ENCODE measurements around the gene RFESD. TPM values are rescaled to one million over a fixed set of nuclear protein-coding genes. Genes with fewer than 3 reads are reported as not detected.

RFESD gene
- polyA plus RNA-seq, 3 donors: 0.15 to 1.4 (median 0.24) TPM

- H2AFZ ChIP-seq (ENCODE audit: insufficient read depth, low read depth, low read length, poor library complexity, severe bottlenecking): no peak overlapping the region
- Mint-ChIP-seq H3K4me3 (no peak overlapping the region), H3K9me3 (no peaks in the 10 kb centered on the region), H3K36me3 (peaks cover 2 to 6% of the 10 kb centered on the region in 2 donors), H3K27ac (no peak overlapping the region), H3K4me1 (no peaks in the 10 kb centered on the region), H3K27me3 (ENCODE audit: low read depth in 3 of 3) (peaks cover 0 to 2% (median 0%) of the 10 kb centered on the region in 3 donors)
- H3K36me3 ChIP-seq (replicated peaks in 1 of 2; ENCODE audit: control insufficient read depth in 1 of 2, insufficient read depth in 2 of 2, low read length in 2 of 2): no peaks in the 10 kb centered on the region
- intact Hi-C loops (cut with micrococcal nuclease): no loop called here
- TF ChIP-seq CTCF (IDR thresholded peaks at IDR 0.05): no peak
- no CpG with 5 or more reads among the region's 1 CpG for WGBS (ENCODE audit: insufficient coverage)
- no peak overlapping the region for H3K4me3 ChIP-seq (replicated peaks in 1 of 3; ENCODE audit: low read depth in 2 of 3, low read length in 3 of 3)
- no peak overlapping the region for H3K9ac ChIP-seq (ENCODE audit: insufficient read depth, low read length, poor library complexity, severe bottlenecking)
- no peak overlapping the region for H3K27ac ChIP-seq (ENCODE audit: low read depth in 1 of 2, low read length in 2 of 2)
- no peaks in the 10 kb centered on the region for H3K4me1 ChIP-seq (ENCODE audit: control insufficient read depth in 1 of 2, insufficient read depth in 2 of 2, low read length in 2 of 2)
- H3K4me2 ChIP-seq (replicated peaks; ENCODE audit: extremely low read depth, low read length, poor library complexity, severe bottlenecking): no peak overlapping the region
- DNase-seq: no peak
- no peaks in the 10 kb centered on the region for H4K20me1 ChIP-seq (ENCODE audit: insufficient read depth, low read length)
- H3K27me3 ChIP-seq (ENCODE audit: control insufficient read depth in 2 of 2, insufficient read depth in 2 of 2, low read length in 2 of 2): no peaks in the 10 kb centered on the region
- no peaks in the 10 kb centered on the region for H3K9me3 ChIP-seq (replicated peaks in 1 of 2; ENCODE audit: control insufficient read depth in 1 of 2, insufficient read depth in 1 of 2, low read length in 2 of 2)
- H3K79me2 ChIP-seq (ENCODE audit: insufficient read depth, low read length): no peaks in the 10 kb centered on the region
Measured at GRCh38 chr5:95600557-95600956, 46.0 kb upstream of the RFESD start.

GRCh38 chr5:95605786-95606185 is 40.8 kb upstream of the RFESD start:
- Histone ChIP-seq H3K4me1 (ENCODE audit: control insufficient read depth in 1 of 2, insufficient read depth in 2 of 2, low read length in 2 of 2) (no peaks in the 10 kb centered on the region), H3K4me2 (replicated peaks; ENCODE audit: extremely low read depth, low read length, poor library complexity, severe bottlenecking) (no peak overlapping the region), H3K27me3 (ENCODE audit: control insufficient read depth in 2 of 2, insufficient read depth in 2 of 2, low read length in 2 of 2) (no peaks in the 10 kb centered on the region), H3K4me3 (replicated peaks in 1 of 3; ENCODE audit: low read depth in 2 of 3, low read length in 3 of 3) (no peak overlapping the region), H3K36me3 (replicated peaks in 1 of 2; ENCODE audit: control insufficient read depth in 1 of 2, insufficient read depth in 2 of 2, low read length in 2 of 2) (no peaks in the 10 kb centered on the region), H3K9ac (ENCODE audit: insufficient read depth, low read length, poor library complexity, severe bottlenecking) (no peak overlapping the region), H3K9me3 (replicated peaks in 1 of 2; ENCODE audit: control insufficient read depth in 1 of 2, insufficient read depth in 1 of 2, low read length in 2 of 2) (no peaks in the 10 kb centered on the region), H2AFZ (ENCODE audit: insufficient read depth, low read depth, low read length, poor library complexity, severe bottlenecking) (no peak overlapping the region), H4K20me1 (ENCODE audit: insufficient read depth, low read length) (no peaks in the 10 kb centered on the region), H3K27ac (ENCODE audit: low read depth in 1 of 2, low read length in 2 of 2) (no peak overlapping the region), H3K79me2 (ENCODE audit: insufficient read depth, low read length) (no peaks in the 10 kb centered on the region)
- no peak overlapping the region for H3K4me3 Mint-ChIP-seq
- intact Hi-C loops (cut with micrococcal nuclease): no loop called here
- no peak for DNase-seq
- H3K9me3 Mint-ChIP-seq: peaks cover 0 to 2% (median 0%) of the 10 kb centered on the region in 7 donors
- 100% methylated on average over 4 of the region's 5 CpGs for WGBS (ENCODE audit: insufficient coverage)
- H3K4me1 Mint-ChIP-seq: no peaks in the 10 kb centered on the region
- TF ChIP-seq CTCF (IDR thresholded peaks at IDR 0.05): no peak
- H3K36me3 Mint-ChIP-seq: peaks cover 2 to 6% of the 10 kb centered on the region in 2 donors
- no peak overlapping the region for H3K27ac Mint-ChIP-seq
- no peaks in the 10 kb centered on the region for H3K27me3 Mint-ChIP-seq (ENCODE audit: low read depth in 3 of 3)
